HG02938 (cell line): Measurements from ENCODE around the gene IFIT5.
"Not testable (repeated sequence)": the region's sequence is repeated elsewhere in the genome, so short reads cannot be mapped to it uniquely, and the experiment has no call there.

ENCODE experiments used
- ATAC-seq: cut with Tn5 transposase; IDR thresholded peaks from one replicate; pipeline ENCODE4 v1.9.1; 2021; ENCODE audit warnings: mild to moderate bottlenecking, moderate library complexity; ENCODE audit not compliant: unreplicated experiment

IFIT5 gene

GRCh38 chr10:89427629-89428028, 13.3 kb downstream of the IFIT5 start:
- ATAC-seq = no peak

- ATAC-seq = no peak
Measured at GRCh38 chr10:89428877-89429276, 14.5 kb downstream of the IFIT5 start.

GRCh38 chr10:89431977-89432376, 17.6 kb downstream of the IFIT5 start:
- no peak for ATAC-seq

GRCh38 chr10:89438525-89438924, 24.2 kb downstream of the IFIT5 start:
- no peak for ATAC-seq

- no peak for ATAC-seq
Measured at GRCh38 chr10:89440226-89441009, 26.1 kb downstream of the IFIT5 start.

- ATAC-seq = no peak
Measured at GRCh38 chr10:89442289-89442688, 27.9 kb downstream of the IFIT5 start.

- ATAC-seq = not testable (repeated sequence)
Measured at GRCh38 chr10:89444819-89445218, 30.5 kb downstream of the IFIT5 start.

GRCh38 chr10:89450901-89451300, 36.5 kb downstream of the IFIT5 start:
- ATAC-seq = no peak

- ATAC-seq = no peak
Measured at GRCh38 chr10:89452193-89452592, 37.8 kb downstream of the IFIT5 start.

- no peak for ATAC-seq
Measured at GRCh38 chr10:89454561-89455347, 40.4 kb downstream of the IFIT5 start.

GRCh38 chr10:89458291-89458690, 43.9 kb downstream of the IFIT5 start:
- ATAC-seq = no peak

- no peak for ATAC-seq
Measured at GRCh38 chr10:89458784-89459183, 44.4 kb downstream of the IFIT5 start.

GRCh38 chr10:89463846-89464537, 49.6 kb downstream of the IFIT5 start:
- no peak for ATAC-seq

- ATAC-seq = no peak
Measured at GRCh38 chr10:89465196-89465595, 50.8 kb downstream of the IFIT5 start.

- no peak for ATAC-seq
Measured at GRCh38 chr10:89466599-89467035, 52.2 kb downstream of the IFIT5 start.

- no peak for ATAC-seq
Measured at GRCh38 chr10:89468191-89468965, 54.0 kb downstream of the IFIT5 start.

- no peak for ATAC-seq
Measured at GRCh38 chr10:89469517-89469916, 55.1 kb downstream of the IFIT5 start.
